Uterus (tissue), 2 donors: Measurements from ENCODE around the gene FGF21.

ENCODE experiments used
- POLR2A ChIP-seq, 2 donors: fragments of 450-650 bp; IDR thresholded peaks; one replicate each; pipeline ENCODE4 v1.6.1; 2016; ENCODE audit warnings: antibody characterized with exemption in 2 of 2, mild to moderate bottlenecking in 1 of 2, moderate library complexity in 1 of 2
- TF ChIP-seq, protein P1 (sequence below), 4 experiments: fragments of 200-600 bp in 2 of 4; fragments of 450-650 bp in 2 of 4; sonication (generic) in 2 of 4; IDR thresholded peaks; one replicate each; pipeline ENCODE4 v1.5.1; 2016 to 2019; ENCODE audit warnings: antibody characterized with exemption in 4 of 4, mild to moderate bottlenecking in 2 of 4, moderate library complexity in 1 of 4

- TF ChIP-seq, protein P1, sequence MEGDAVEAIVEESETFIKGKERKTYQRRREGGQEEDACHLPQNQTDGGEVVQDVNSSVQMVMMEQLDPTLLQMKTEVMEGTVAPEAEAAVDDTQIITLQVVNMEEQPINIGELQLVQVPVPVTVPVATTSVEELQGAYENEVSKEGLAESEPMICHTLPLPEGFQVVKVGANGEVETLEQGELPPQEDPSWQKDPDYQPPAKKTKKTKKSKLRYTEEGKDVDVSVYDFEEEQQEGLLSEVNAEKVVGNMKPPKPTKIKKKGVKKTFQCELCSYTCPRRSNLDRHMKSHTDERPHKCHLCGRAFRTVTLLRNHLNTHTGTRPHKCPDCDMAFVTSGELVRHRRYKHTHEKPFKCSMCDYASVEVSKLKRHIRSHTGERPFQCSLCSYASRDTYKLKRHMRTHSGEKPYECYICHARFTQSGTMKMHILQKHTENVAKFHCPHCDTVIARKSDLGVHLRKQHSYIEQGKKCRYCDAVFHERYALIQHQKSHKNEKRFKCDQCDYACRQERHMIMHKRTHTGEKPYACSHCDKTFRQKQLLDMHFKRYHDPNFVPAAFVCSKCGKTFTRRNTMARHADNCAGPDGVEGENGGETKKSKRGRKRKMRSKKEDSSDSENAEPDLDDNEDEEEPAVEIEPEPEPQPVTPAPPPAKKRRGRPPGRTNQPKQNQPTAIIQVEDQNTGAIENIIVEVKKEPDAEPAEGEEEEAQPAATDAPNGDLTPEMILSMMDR (IDR thresholded peaks at IDR 0.05) = no peak
- TF ChIP-seq POLR2A (IDR thresholded peaks at IDR 0.05) = no peak
Measured at GRCh38 chr19:48722196-48722708, 33.1 kb upstream of the FGF21 start.
